ENCODE measurements around the gene FAM3A. TPM values are rescaled to one million over a fixed set of nuclear protein-coding genes. Genes with fewer than 3 reads are reported as not detected.
A peak's percentile ranks its signal among the peaks of the same experiment; 100 is the strongest.

FAM3A gene
- total and polyA plus RNA-seq, 2 experiments from 2014 or later: 41.1 to 68.0 TPM

DNA sequence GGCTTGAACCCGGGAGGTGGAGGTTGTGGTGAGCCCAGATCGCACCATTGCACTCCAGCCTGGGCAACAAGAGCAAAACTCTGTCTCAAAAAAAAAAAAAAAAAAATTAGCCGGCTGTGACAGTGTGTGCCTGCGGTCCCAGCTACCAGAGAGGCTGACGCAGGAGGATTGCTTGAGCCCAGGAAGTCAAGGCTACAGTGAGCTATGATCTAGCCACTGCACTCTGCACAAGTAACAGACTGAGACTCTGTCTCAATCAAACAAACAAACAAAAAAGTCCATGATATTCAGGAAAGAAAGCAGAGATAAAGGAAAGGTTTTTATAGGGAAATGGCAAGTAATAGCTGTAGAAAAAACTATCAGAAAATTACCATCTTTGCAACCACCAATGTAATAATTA is 34.8 kb downstream of the FAM3A start:
- 89% methylated on average over 5 of the region's 5 CpGs for WGBS (ENCODE audit: low lambda C conversion rate, missing lambda C conversion rate)
- H3K4me2 ChIP-seq: no peak overlapping the region
- TF ChIP-seq EZH2phosphoT487 (IDR thresholded peaks at IDR 0.05; ENCODE audit: low read depth, severe bottlenecking, unreplicated experiment) (no peak), EZH2 (IDR thresholded peaks at IDR 0.05; ENCODE audit: borderline replicate concordance) (no peak)
- no peak overlapping the region for H2AFZ ChIP-seq
- H3K36me3 ChIP-seq (replicated peaks; ENCODE audit: insufficient read depth, low read depth): no peaks in the 10 kb centered on the region
- no peaks in the 10 kb centered on the region for H4K20me1 ChIP-seq (ENCODE audit: insufficient read depth, poor library complexity, severe bottlenecking)
- no peaks in the 10 kb centered on the region for H3K9me3 ChIP-seq (ENCODE audit: low read depth)
- no peak overlapping the region for H3K4me3 ChIP-seq
- H3K9me2 ChIP-seq (replicated peaks; ENCODE audit: insufficient read depth): no peaks in the 10 kb centered on the region
- H3K4me1 ChIP-seq (ENCODE audit: insufficient read depth): no peaks in the 10 kb centered on the region
- no peak overlapping the region for H3K27ac ChIP-seq
- DNase-seq (ENCODE audit: low spot score): no peak
- H3K27me3 ChIP-seq: no peaks in the 10 kb centered on the region
- H3K79me2 ChIP-seq: peaks cover 3% of the 10 kb centered on the region

DNA sequence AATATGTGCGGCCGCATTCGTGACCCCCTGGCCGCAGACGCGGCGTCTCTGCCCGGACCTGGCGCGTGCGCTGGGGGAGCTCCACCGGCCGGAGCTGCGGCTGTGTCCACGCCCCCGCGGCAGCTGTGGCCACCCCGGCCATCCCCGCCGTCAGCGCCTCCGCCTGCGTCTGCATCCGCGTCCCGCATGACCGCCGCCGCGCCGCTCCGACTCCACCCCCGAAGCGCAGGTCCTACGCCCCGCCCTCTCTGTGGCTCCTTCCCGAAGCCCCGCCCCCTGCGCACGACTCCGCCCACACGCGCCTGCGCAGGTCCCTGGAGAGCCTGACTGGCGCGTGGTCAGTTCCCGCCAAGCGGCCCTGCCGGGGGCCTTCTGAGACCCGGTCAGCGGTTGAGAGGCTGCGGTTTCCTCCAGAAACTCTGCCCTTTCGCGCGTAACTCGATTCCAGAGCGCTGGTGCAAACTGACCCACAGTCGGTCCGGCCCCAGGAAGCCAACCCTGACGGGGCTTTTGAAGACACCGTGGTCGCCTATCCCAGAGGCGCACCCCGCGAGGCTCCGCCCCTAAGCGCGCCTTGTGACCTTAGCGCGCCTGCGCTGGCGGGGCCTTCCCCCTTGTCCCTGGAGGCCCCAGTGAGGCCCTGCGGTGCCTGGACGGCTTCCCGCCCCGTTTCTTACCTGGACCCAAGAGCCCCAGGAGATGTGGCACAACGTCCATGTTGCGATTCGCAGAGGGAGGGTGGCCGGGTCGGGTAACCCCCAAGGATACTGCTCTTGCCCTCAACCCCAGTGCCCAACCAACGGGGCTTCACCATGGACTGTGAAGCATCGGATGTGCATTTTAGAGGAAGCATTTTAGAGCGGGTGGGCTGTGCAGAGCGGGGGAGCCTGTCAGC is 37.1 kb downstream of the FAM3A start, which contains the start of gene LAGE3:
Gene LAGE3, minus strand, starts transcription at position 554 of the 895 bp plus-strand sequence. Its CDS starts 366 bp downstream, at position 188.
- H3K9me3 ChIP-seq (ENCODE audit: low read depth): no peaks in the 10 kb centered on the region
- H3K36me3 ChIP-seq (replicated peaks; ENCODE audit: insufficient read depth, low read depth): no peaks in the 10 kb centered on the region
- no peaks in the 10 kb centered on the region for H4K20me1 ChIP-seq (ENCODE audit: insufficient read depth, poor library complexity, severe bottlenecking)
- peak within 1 kb of the TSS; percentile 40 for H2AFZ ChIP-seq
- WGBS (ENCODE audit: low lambda C conversion rate, missing lambda C conversion rate): 48% methylated on average over 57 of the region's 85 CpGs
- peak within 1 kb of the TSS; percentile 85 for H3K4me2 ChIP-seq
- TF ChIP-seq CTCF (IDR thresholded peaks at IDR 0.05; ENCODE audit: poor library complexity): no peak
- no peak for TF ChIP-seq EZH2 (IDR thresholded peaks at IDR 0.05; ENCODE audit: borderline replicate concordance)
- no peak for TF ChIP-seq EZH2phosphoT487 (IDR thresholded peaks at IDR 0.05; ENCODE audit: low read depth, severe bottlenecking, unreplicated experiment)
- H3K27ac ChIP-seq: peak within 1 kb of the TSS; percentile 82
- no peaks in the 10 kb centered on the region for H3K4me1 ChIP-seq (ENCODE audit: insufficient read depth)
- no peaks in the 10 kb centered on the region for H3K27me3 ChIP-seq
- H3K4me3 ChIP-seq: peak within 1 kb of the TSS; percentile 39
- no peaks in the 10 kb centered on the region for H3K9me2 ChIP-seq (replicated peaks; ENCODE audit: insufficient read depth)
- DNase-seq (ENCODE audit: low spot score): peak; percentile 94
- H3K79me2 ChIP-seq: no peaks in the 10 kb centered on the region

GRCh38 chrX:154477891-154478477 is 38.0 kb downstream of the FAM3A start:
- H3K9me3 ChIP-seq (ENCODE audit: low read depth): no peaks in the 10 kb centered on the region
- peak overlapping the region; percentile 65 for H3K27ac ChIP-seq
- H3K79me2 ChIP-seq: no peaks in the 10 kb centered on the region
- no peaks in the 10 kb centered on the region for H3K4me1 ChIP-seq (ENCODE audit: insufficient read depth)
- H3K4me3 ChIP-seq: peak overlapping the region; percentile 39
- DNase-seq (ENCODE audit: low spot score): no peak
- no peaks in the 10 kb centered on the region for H3K27me3 ChIP-seq
- no peaks in the 10 kb centered on the region for H3K9me2 ChIP-seq (replicated peaks; ENCODE audit: insufficient read depth)
- TF ChIP-seq CTCF (IDR thresholded peaks at IDR 0.05; ENCODE audit: poor library complexity): no peak
- no peak for TF ChIP-seq EZH2phosphoT487 (IDR thresholded peaks at IDR 0.05; ENCODE audit: low read depth, severe bottlenecking, unreplicated experiment)
- no peak for TF ChIP-seq EZH2 (IDR thresholded peaks at IDR 0.05; ENCODE audit: borderline replicate concordance)
- H3K4me2 ChIP-seq: peak overlapping the region; percentile 85
- no peaks in the 10 kb centered on the region for H4K20me1 ChIP-seq (ENCODE audit: insufficient read depth, poor library complexity, severe bottlenecking)
- WGBS (ENCODE audit: low lambda C conversion rate, missing lambda C conversion rate): 76% methylated on average over 24 of the region's 24 CpGs
- H3K36me3 ChIP-seq (replicated peaks; ENCODE audit: insufficient read depth, low read depth): no peaks in the 10 kb centered on the region
- H2AFZ ChIP-seq: no peak overlapping the region

GRCh38 chrX:154476821-154477220 is 39.2 kb downstream of the FAM3A start:
- Histone ChIP-seq H3K27me3 (no peaks in the 10 kb centered on the region), H2AFZ (no peak overlapping the region), H3K4me1 (ENCODE audit: insufficient read depth) (no peaks in the 10 kb centered on the region), H3K27ac (no peak overlapping the region), H3K9me3 (ENCODE audit: low read depth) (no peaks in the 10 kb centered on the region), H3K4me2 (no peak overlapping the region), H3K79me2 (no peaks in the 10 kb centered on the region), H3K4me3 (no peak overlapping the region), H3K9me2 (replicated peaks; ENCODE audit: insufficient read depth) (no peaks in the 10 kb centered on the region), H3K36me3 (replicated peaks; ENCODE audit: insufficient read depth, low read depth) (no peaks in the 10 kb centered on the region), H4K20me1 (ENCODE audit: insufficient read depth, poor library complexity, severe bottlenecking) (no peaks in the 10 kb centered on the region)
- TF ChIP-seq EZH2phosphoT487 (IDR thresholded peaks at IDR 0.05; ENCODE audit: low read depth, severe bottlenecking, unreplicated experiment) (no peak), EZH2 (IDR thresholded peaks at IDR 0.05; ENCODE audit: borderline replicate concordance) (no peak)
- WGBS (ENCODE audit: low lambda C conversion rate, missing lambda C conversion rate): 87% methylated on average over 8 of the region's 8 CpGs
- DNase-seq (ENCODE audit: low spot score): no peak
